Thyroid gland (tissue), 4 donors: ENCODE results near the gene SEMA3D. TPM values are rescaled to one million over a fixed set of nuclear protein-coding genes. Genes with fewer than 3 reads are reported as not detected.

Experiments
- DNase-seq, 2 donors: peaks; one replicate each; pipeline ENCODE4 v3.0.0-alpha.2; 2019
- H3K27ac ChIP-seq, 3 donors: fragments of 200-600 bp; sonication (generic); 1 replicate in 2 of 3; 2 replicates in 1 of 3; pipeline ENCODE4 v1.5.1; 2016 to 2019; ENCODE audit warnings: mild to moderate bottlenecking in 1 of 3, moderate library complexity in 1 of 3
- H3K27me3 ChIP-seq: fragments of 200-600 bp; sonication (generic); one replicate; pipeline ENCODE4 v1.5.1; 2019
- H3K36me3 ChIP-seq, 2 donors: fragments of 200-600 bp; sonication (generic); one replicate each; pipeline ENCODE4 v1.5.1; 2016 to 2019
- H3K4me1 ChIP-seq, 2 donors: fragments of 200-600 bp; sonication (generic); one replicate each; pipeline ENCODE4 v1.5.1; 2017 to 2019
- H3K4me3 ChIP-seq, 3 donors: fragments of 200-600 bp; sonication (generic); replicated peaks in 1 of 3; 1 replicate in 2 of 3; 2 replicates in 1 of 3; pipeline ENCODE4 v1.5.1; 2016; ENCODE audit warnings: mild to moderate bottlenecking in 1 of 3
- H3K9me3 ChIP-seq: fragments of 200-600 bp; sonication (generic); one replicate; pipeline ENCODE4 v1.5.1; 2017
- CTCF ChIP-seq, 6 experiments: fragments of 200-600 bp in 3 of 6; fragments of 450-650 bp in 3 of 6; sonication (generic) in 3 of 6; IDR thresholded peaks; one replicate each; pipeline ENCODE4 v1.5.1; 2016 to 2019; ENCODE audit warnings: antibody characterized with exemption in 6 of 6, mild to moderate bottlenecking in 2 of 6, inconsistent platforms in 1 of 6, moderate library complexity in 1 of 6
- POLR2A ChIP-seq, 2 donors: fragments of 450-650 bp; IDR thresholded peaks; one replicate each; pipeline ENCODE4 v1.6.1; 2017; ENCODE audit warnings: antibody characterized with exemption in 2 of 2, mild to moderate bottlenecking in 2 of 2, moderate library complexity in 1 of 2
- WGBS, 2 donors: methylation state at CpG; one replicate each; pipeline ENCODE4 v1.1.5; 2017; 5-methylcytosine and 5-hydroxymethylcytosine counted together
- intact Hi-C: fragments of 100-400 bp; cut with DNase I; formaldehyde crosslinking; loops from one replicate; pipeline ENCODE4 v1.15.1; 2023
- total RNA-seq, 4 donors: library from RNA; depleted of rRNA; stranded (reverse); fragments of >200 nt; gene quantifications; one replicate each; pipeline ENCODE4 v1.2.3, GENCODE V29; 2016

The SEMA3D gene
- total RNA-seq, 4 donors from 2014 or later = 65.8 to 131 (median 91.8) TPM

DNA sequence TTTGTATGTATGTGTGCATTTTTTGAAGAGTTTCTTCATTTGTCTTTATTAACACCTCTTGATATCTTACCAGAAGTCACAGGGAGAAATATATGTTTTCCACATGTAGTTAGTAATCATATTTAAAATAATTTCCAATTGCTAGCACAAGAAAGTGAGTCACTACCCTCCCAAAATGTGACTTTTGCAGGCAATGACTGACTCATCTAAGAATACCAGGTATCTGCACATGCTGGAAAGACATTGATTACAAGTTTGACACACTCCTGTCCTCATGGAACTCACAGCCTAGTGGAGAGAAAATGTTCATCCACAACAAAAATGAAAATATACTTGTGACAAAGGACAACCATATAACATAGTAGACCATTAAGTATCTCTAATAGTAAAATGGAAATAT lies 82.9 kb downstream of the SEMA3D start:
- peaks cover 11 to 18% of the 10 kb centered on the region in 2 donors for H3K4me1 ChIP-seq
- no peak overlapping the region for H3K4me3 ChIP-seq
- no peaks in the 10 kb centered on the region for H3K36me3 ChIP-seq
- TF ChIP-seq CTCF (IDR thresholded peaks at IDR 0.05) (no peak), POLR2A (IDR thresholded peaks at IDR 0.05) (no peak)
- no peaks in the 10 kb centered on the region for H3K9me3 ChIP-seq
- intact Hi-C loops = no loop called here
- no peaks in the 10 kb centered on the region for H3K27me3 ChIP-seq
- peak overlapping the region in 1 of 3 donors; percentile 35 for H3K27ac ChIP-seq
- DNase-seq = no peak

GRCh38 chr7:85103357-85103756 lies 83.5 kb downstream of the SEMA3D start:
- DNase-seq = peak; percentile 46 to 50
- no peak overlapping the region for H3K4me3 ChIP-seq
- no peaks in the 10 kb centered on the region for H3K9me3 ChIP-seq
- 15 to 16% methylated on average over 3 of the region's 3 CpGs for WGBS, 2 donors
- H3K27me3 ChIP-seq = no peaks in the 10 kb centered on the region
- peak overlapping the region in 1 of 3 donors; percentile 35 for H3K27ac ChIP-seq
- TF ChIP-seq POLR2A (IDR thresholded peaks at IDR 0.05) (no peak), CTCF (IDR thresholded peaks at IDR 0.05) (no peak)
- H3K36me3 ChIP-seq = no peaks in the 10 kb centered on the region
- intact Hi-C loops = no loop called here
- H3K4me1 ChIP-seq = peaks cover 11 to 18% of the 10 kb centered on the region in 2 donors

DNA sequence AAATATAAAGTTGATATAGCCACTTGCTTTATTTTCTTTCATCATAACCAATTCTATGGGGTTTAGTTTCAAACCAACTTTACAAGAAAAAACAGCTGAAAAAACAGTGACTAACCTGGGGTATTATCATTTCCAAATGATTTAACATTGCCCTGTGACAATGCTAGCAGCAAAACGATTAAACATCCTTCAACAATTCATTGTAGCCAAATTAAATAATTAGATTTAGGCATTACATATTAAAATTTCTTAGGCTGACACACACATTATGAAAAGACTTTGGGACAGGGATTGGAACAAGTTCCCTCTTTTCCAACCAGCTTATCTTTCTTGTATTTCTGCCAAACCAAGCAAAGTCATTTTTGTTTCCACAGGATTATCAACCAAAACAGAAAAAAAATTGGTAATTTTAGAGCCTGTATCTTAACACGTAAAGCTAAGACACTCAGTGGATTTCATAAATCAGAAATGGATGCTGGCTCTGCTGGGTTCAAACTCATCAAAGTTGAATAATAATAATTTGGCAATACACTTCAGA lies 84.0 kb downstream of the SEMA3D start:
- WGBS, 2 donors = 41 to 64% methylated on average over 2 of the region's 2 CpGs
- no peak overlapping the region for H3K4me3 ChIP-seq
- no peaks in the 10 kb centered on the region for H3K27me3 ChIP-seq
- peak overlapping the region in 1 of 3 donors; percentile 35 for H3K27ac ChIP-seq
- H3K36me3 ChIP-seq = no peaks in the 10 kb centered on the region
- no peaks in the 10 kb centered on the region for H3K9me3 ChIP-seq
- peaks cover 11 to 18% of the 10 kb centered on the region in 2 donors for H3K4me1 ChIP-seq
- intact Hi-C loops = no loop called here
- DNase-seq = no peak
- TF ChIP-seq POLR2A (IDR thresholded peaks at IDR 0.05) (no peak), CTCF (IDR thresholded peaks at IDR 0.05) (no peak)

DNA sequence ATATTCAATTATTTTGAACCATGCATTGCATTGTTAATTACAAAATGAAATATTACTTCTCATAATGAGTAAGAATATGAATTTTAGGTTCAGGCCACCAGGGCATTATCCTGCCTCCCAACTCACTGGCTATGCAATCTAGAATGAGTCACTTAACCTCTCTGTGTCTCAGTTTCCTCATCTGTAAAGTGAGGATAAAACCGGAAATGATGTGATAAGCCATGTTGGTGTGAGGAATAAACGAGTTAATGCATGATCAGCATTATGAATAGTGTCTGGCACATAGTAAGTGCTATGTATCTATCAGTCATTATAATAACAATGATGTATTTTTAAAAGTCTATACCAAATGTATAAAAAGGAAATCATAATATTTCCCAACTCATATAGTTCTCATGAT lies 85.5 kb downstream of the SEMA3D start:
- no peaks in the 10 kb centered on the region for H3K27me3 ChIP-seq
- no peaks in the 10 kb centered on the region for H3K36me3 ChIP-seq
- H3K9me3 ChIP-seq = no peaks in the 10 kb centered on the region
- no peak overlapping the region for H3K4me3 ChIP-seq
- intact Hi-C loops = no loop called here
- peaks cover 11 to 18% of the 10 kb centered on the region in 2 donors for H3K4me1 ChIP-seq
- no peak overlapping the region for H3K27ac ChIP-seq
- 86 to 91% methylated on average over 2 of the region's 2 CpGs for WGBS, 2 donors
- TF ChIP-seq CTCF (IDR thresholded peaks at IDR 0.05) (no peak), POLR2A (IDR thresholded peaks at IDR 0.05) (no peak)
- no peak for DNase-seq

- 47 to 93% methylated on average over 1 of the region's 1 CpG for WGBS, 2 donors
- Histone ChIP-seq H3K27me3 (no peaks in the 10 kb centered on the region), H3K36me3 (no peaks in the 10 kb centered on the region), H3K4me1 (peaks cover 12 to 14% of the 10 kb centered on the region in 2 donors), H3K27ac (no peak overlapping the region), H3K4me3 (no peak overlapping the region), H3K9me3 (no peaks in the 10 kb centered on the region)
- TF ChIP-seq CTCF (IDR thresholded peaks at IDR 0.05) = no peak
- no peak for TF ChIP-seq POLR2A (IDR thresholded peaks at IDR 0.05)
- DNase-seq = no peak
- intact Hi-C loops = no loop called here
These were observed 89.0 kb downstream of the SEMA3D start for GRCh38 chr7:85097844-85098243.
